Mononuclear cell (primary cell): ENCODE data around the gene NTM. TPM values are rescaled to one million over a fixed set of nuclear protein-coding genes. Genes with fewer than 3 reads are reported as not detected.

Source experiments
- H3K27me3 ChIP-seq: 2 replicates; pipeline ENCODE4 v1.6.0; 2011; ENCODE audit warnings: low read length, control low read depth; ENCODE audit not compliant: insufficient read depth
- H3K4me1 ChIP-seq: 2 replicates; pipeline ENCODE4 v1.5.1; 2011; ENCODE audit warnings: mild to moderate bottlenecking, low read length, control low read depth; ENCODE audit not compliant: insufficient read depth
- H3K4me3 ChIP-seq: 2 replicates; pipeline ENCODE4 v1.5.1; 2011; ENCODE audit warnings: mild to moderate bottlenecking, low read length, moderate library complexity
- H3K9me3 ChIP-seq: 2 replicates; pipeline ENCODE4 v1.5.1; 2011; ENCODE audit warnings: low read depth, mild to moderate bottlenecking, control low read depth, low read length
- total RNA-seq: library from RNA; depleted of rRNA; stranded (reverse); fragments of >200 nt; gene quantifications from one replicate; pipeline ENCODE4 v1.2.3, GENCODE V29; 2012

Gene NTM
- total RNA-seq, 1 donor, result not detected

- Histone ChIP-seq H3K9me3 (no peaks in the 10 kb centered on the region), H3K4me1 (no peaks in the 10 kb centered on the region), H3K4me3 (no peak overlapping the region), H3K27me3 (no peaks in the 10 kb centered on the region)
Measured at GRCh38 chr11:132026746-132027145, 656.3 kb downstream of the NTM start.

GRCh38 chr11:132028380-132029240, 658.2 kb downstream of the NTM start:
- Histone ChIP-seq H3K9me3 (no peaks in the 10 kb centered on the region), H3K4me3 (no peak overlapping the region), H3K27me3 (no peaks in the 10 kb centered on the region), H3K4me1 (no peaks in the 10 kb centered on the region)

GRCh38 chr11:132030896-132031295, 660.5 kb downstream of the NTM start:
- H3K9me3 ChIP-seq, result no peaks in the 10 kb centered on the region
- no peak overlapping the region for H3K4me3 ChIP-seq
- H3K27me3 ChIP-seq, result no peaks in the 10 kb centered on the region
- H3K4me1 ChIP-seq, result no peaks in the 10 kb centered on the region

GRCh38 chr11:132032555-132032954, 662.1 kb downstream of the NTM start:
- H3K27me3 ChIP-seq, result no peaks in the 10 kb centered on the region
- H3K4me3 ChIP-seq, result no peak overlapping the region
- H3K9me3 ChIP-seq, result no peaks in the 10 kb centered on the region
- H3K4me1 ChIP-seq, result no peaks in the 10 kb centered on the region

- Histone ChIP-seq H3K9me3 (no peaks in the 10 kb centered on the region), H3K4me3 (no peak overlapping the region), H3K4me1 (no peaks in the 10 kb centered on the region), H3K27me3 (no peaks in the 10 kb centered on the region)
Measured at GRCh38 chr11:132033051-132033450, 662.6 kb downstream of the NTM start.

GRCh38 chr11:132035228-132035627, 664.8 kb downstream of the NTM start:
- Histone ChIP-seq H3K4me3 (no peak overlapping the region), H3K27me3 (no peaks in the 10 kb centered on the region), H3K4me1 (no peaks in the 10 kb centered on the region), H3K9me3 (no peaks in the 10 kb centered on the region)

- Histone ChIP-seq H3K4me3 (no peak overlapping the region), H3K4me1 (no peaks in the 10 kb centered on the region), H3K9me3 (no peaks in the 10 kb centered on the region), H3K27me3 (no peaks in the 10 kb centered on the region)
Measured at GRCh38 chr11:132035766-132036165, 665.4 kb downstream of the NTM start.

- no peaks in the 10 kb centered on the region for H3K27me3 ChIP-seq
Measured at GRCh38 chr11:132036220-132036619, 665.8 kb downstream of the NTM start.

GRCh38 chr11:132036746-132037466, 666.5 kb downstream of the NTM start:
- Histone ChIP-seq H3K9me3 (no peaks in the 10 kb centered on the region), H3K4me1 (no peaks in the 10 kb centered on the region), H3K27me3 (no peaks in the 10 kb centered on the region), H3K4me3 (no peak overlapping the region)

More at GRCh38 chr11:132036220-132036619, 665.8 kb downstream of the NTM start:
- no peak overlapping the region for H3K4me3 ChIP-seq
- no peaks in the 10 kb centered on the region for H3K4me1 ChIP-seq
- H3K9me3 ChIP-seq, result no peaks in the 10 kb centered on the region

- H3K9me3 ChIP-seq, result no peaks in the 10 kb centered on the region
- no peaks in the 10 kb centered on the region for H3K27me3 ChIP-seq
- no peaks in the 10 kb centered on the region for H3K4me1 ChIP-seq
- no peak overlapping the region for H3K4me3 ChIP-seq
Measured at GRCh38 chr11:132037467-132037862, 667.0 kb downstream of the NTM start.

- Histone ChIP-seq H3K27me3 (no peaks in the 10 kb centered on the region), H3K9me3 (no peaks in the 10 kb centered on the region), H3K4me1 (no peaks in the 10 kb centered on the region)
Measured at GRCh38 chr11:132037956-132038355, 667.5 kb downstream of the NTM start.

GRCh38 chr11:132039521-132039920, 669.1 kb downstream of the NTM start:
- H3K4me1 ChIP-seq, result peaks cover 4% of the 10 kb centered on the region
- no peaks in the 10 kb centered on the region for H3K27me3 ChIP-seq
- H3K4me3 ChIP-seq, result no peak overlapping the region
- no peaks in the 10 kb centered on the region for H3K9me3 ChIP-seq

More at GRCh38 chr11:132037956-132038355, 667.5 kb downstream of the NTM start:
- H3K4me3 ChIP-seq, result no peak overlapping the region

GRCh38 chr11:132042296-132042695, 671.9 kb downstream of the NTM start:
- Histone ChIP-seq H3K4me1 (peaks cover 21% of the 10 kb centered on the region), H3K27me3 (no peaks in the 10 kb centered on the region), H3K4me3 (no peak overlapping the region), H3K9me3 (no peaks in the 10 kb centered on the region)

- no peak overlapping the region for H3K4me3 ChIP-seq
Measured at GRCh38 chr11:132043714-132044113, 673.3 kb downstream of the NTM start.

GRCh38 chr11:132045107-132045506, 674.7 kb downstream of the NTM start:
- Histone ChIP-seq H3K9me3 (no peaks in the 10 kb centered on the region), H3K4me3 (no peak overlapping the region), H3K4me1 (peaks cover 25% of the 10 kb centered on the region), H3K27me3 (no peaks in the 10 kb centered on the region)

More at GRCh38 chr11:132043714-132044113, 673.3 kb downstream of the NTM start:
- H3K9me3 ChIP-seq, result no peaks in the 10 kb centered on the region
- no peaks in the 10 kb centered on the region for H3K27me3 ChIP-seq
- peaks cover 21% of the 10 kb centered on the region for H3K4me1 ChIP-seq
